ENCODE measurements around the gene MEI1.
A peak's percentile ranks its signal among the peaks of the same experiment; 100 is the strongest.
"Not testable (repeated sequence)": the region's sequence is repeated elsewhere in the genome, so short reads cannot be mapped to it uniquely, and the experiment has no call there.

Gene MEI1

GRCh38 chr22:41682033-41682807, 17.1 kb upstream of the MEI1 start:
- peak; percentile 89 for DNase-seq (ENCODE audit: low spot score)

GRCh38 chr22:41683052-41683451, 16.3 kb upstream of the MEI1 start:
- DNase-seq (ENCODE audit: low spot score) = no peak

- peak; percentile 50 for DNase-seq (ENCODE audit: low spot score)
Measured at GRCh38 chr22:41683616-41684015, 15.7 kb upstream of the MEI1 start.

GRCh38 chr22:41684194-41684593, 15.1 kb upstream of the MEI1 start:
- DNase-seq (ENCODE audit: low spot score) = no peak

- not testable (repeated sequence) for DNase-seq (ENCODE audit: low spot score)
Measured at GRCh38 chr22:41686890-41687289, 12.4 kb upstream of the MEI1 start.

GRCh38 chr22:41687901-41688364, 11.4 kb upstream of the MEI1 start:
- DNase-seq (ENCODE audit: low spot score) = peak; percentile 57

GRCh38 chr22:41688365-41689211, 10.7 kb upstream of the MEI1 start, which contains the start of gene SNU13:
Gene SNU13 (minus strand): TSS chr22:41688867. CDS start chr22:41688796, 71 bp downstream.
- peak; percentile 94 for DNase-seq (ENCODE audit: low spot score)

GRCh38 chr22:41690476-41690875, 8.8 kb upstream of the MEI1 start:
- no peak for DNase-seq (ENCODE audit: low spot score)

- no peak for DNase-seq (ENCODE audit: low spot score)
Measured at GRCh38 chr22:41695211-41695610, 4.1 kb upstream of the MEI1 start.

GRCh38 chr22:41696703-41697102, 2.6 kb upstream of the MEI1 start:
- no peak for DNase-seq (ENCODE audit: low spot score)

GRCh38 chr22:41697126-41697775, 2.1 kb upstream of the MEI1 start:
- peak; percentile 85 for DNase-seq (ENCODE audit: low spot score)

GRCh38 chr22:41700108-41700364, 733 bp downstream of the MEI1 start:
- DNase-seq (ENCODE audit: low spot score) = no peak

- DNase-seq (ENCODE audit: low spot score) = no peak
Measured at GRCh38 chr22:41702763-41703162, 3.5 kb downstream of the MEI1 start.

- DNase-seq (ENCODE audit: low spot score) = no peak
Measured at GRCh38 chr22:41709341-41709740, 10.0 kb downstream of the MEI1 start.

- no peak for DNase-seq (ENCODE audit: low spot score)
Measured at GRCh38 chr22:41713004-41713403, 13.7 kb downstream of the MEI1 start.

GRCh38 chr22:41722496-41722895, 23.2 kb downstream of the MEI1 start:
- no peak for DNase-seq (ENCODE audit: low spot score)

GRCh38 chr22:41725510-41726110, 26.3 kb downstream of the MEI1 start:
- peak; percentile 31 for DNase-seq (ENCODE audit: low spot score)

- DNase-seq (ENCODE audit: low spot score) = no peak
Measured at GRCh38 chr22:41731609-41732008, 32.3 kb downstream of the MEI1 start.

- DNase-seq (ENCODE audit: low spot score) = no peak
Measured at GRCh38 chr22:41732096-41732772, 32.9 kb downstream of the MEI1 start.

GRCh38 chr22:41733241-41733640, 33.9 kb downstream of the MEI1 start:
- DNase-seq (ENCODE audit: low spot score) = not testable (repeated sequence)

- no peak for DNase-seq (ENCODE audit: low spot score)
Measured at GRCh38 chr22:41739576-41739975, 40.3 kb downstream of the MEI1 start.

GRCh38 chr22:41742918-41743317, 43.6 kb downstream of the MEI1 start:
- DNase-seq (ENCODE audit: low spot score) = no peak
